ENCODE measurements around the gene FARP1. TPM values are rescaled to one million over a fixed set of nuclear protein-coding genes. Genes with fewer than 3 reads are reported as not detected.
A peak's percentile ranks its signal among the peaks of the same experiment; 100 is the strongest.

The FARP1 gene
- total RNA-seq, 1 donor from 2014 or later: 17.7 TPM

DNA sequence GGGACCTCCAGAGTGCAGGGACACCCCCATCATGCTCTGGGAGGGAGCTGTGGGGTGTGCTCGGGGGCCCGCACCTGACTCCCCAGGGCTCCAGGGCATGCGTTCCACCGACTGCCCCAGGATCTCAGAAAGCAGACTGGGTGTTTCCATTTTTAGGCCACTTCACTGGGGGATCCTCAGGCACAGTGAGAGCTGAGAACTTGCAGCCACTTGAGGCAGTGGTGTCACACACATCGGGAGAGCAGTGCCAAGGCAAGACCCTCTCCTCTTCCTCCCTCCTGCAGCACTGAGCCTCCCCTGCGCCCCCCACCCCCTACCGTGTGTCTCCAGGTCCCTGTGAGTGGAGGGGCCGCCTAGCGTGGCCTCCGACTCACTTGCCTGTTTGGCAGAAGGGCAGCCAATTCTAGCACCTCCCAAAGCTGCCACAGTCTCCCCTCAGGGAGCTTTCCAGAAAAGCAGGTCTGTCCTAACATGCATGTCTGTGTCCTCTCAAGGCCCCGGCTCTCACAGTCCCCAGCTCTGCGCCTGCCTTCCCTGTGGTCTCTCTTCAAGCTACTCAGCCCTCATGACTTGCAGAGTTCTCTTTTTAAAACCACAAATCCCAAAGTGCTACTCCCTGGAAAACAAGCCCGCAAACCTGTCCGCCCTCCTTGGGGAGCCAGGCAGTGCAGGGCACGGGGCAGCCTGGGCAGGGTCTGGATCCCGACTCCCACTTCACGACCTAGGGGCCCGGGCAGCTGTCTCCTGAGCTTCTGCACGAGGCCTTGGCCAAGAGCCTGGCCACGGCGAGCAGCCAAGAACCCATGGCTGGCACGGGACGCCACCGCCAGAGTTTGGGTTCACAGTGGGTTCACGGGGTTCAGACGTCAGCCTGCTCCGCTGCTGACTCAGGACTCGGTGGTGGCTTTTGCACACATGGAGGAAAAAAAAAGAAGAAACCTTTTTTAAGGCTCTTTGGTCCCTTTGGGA lies 339.9 kb downstream of the FARP1 start:
- intact Hi-C loops (cut with DNase I): loop anchor here (10.0 kb wide), 1 partner anchor 92 kb away; the partner anchor contains the start of gene STK24
- Histone ChIP-seq H3K9me3 (no peaks in the 10 kb centered on the region), H3K4me3 (peak overlapping the region; percentile 9 to 21), H3K36me3 (no peaks in the 10 kb centered on the region), H3K4me1 (peaks cover 99% of the 10 kb centered on the region), H3K27ac (peak overlapping the region; percentile 91), H3K27me3 (no peaks in the 10 kb centered on the region)
- DNase-seq (ENCODE audit: extremely low spot score in 2 of 2): no peak
- TF ChIP-seq, protein P1, sequence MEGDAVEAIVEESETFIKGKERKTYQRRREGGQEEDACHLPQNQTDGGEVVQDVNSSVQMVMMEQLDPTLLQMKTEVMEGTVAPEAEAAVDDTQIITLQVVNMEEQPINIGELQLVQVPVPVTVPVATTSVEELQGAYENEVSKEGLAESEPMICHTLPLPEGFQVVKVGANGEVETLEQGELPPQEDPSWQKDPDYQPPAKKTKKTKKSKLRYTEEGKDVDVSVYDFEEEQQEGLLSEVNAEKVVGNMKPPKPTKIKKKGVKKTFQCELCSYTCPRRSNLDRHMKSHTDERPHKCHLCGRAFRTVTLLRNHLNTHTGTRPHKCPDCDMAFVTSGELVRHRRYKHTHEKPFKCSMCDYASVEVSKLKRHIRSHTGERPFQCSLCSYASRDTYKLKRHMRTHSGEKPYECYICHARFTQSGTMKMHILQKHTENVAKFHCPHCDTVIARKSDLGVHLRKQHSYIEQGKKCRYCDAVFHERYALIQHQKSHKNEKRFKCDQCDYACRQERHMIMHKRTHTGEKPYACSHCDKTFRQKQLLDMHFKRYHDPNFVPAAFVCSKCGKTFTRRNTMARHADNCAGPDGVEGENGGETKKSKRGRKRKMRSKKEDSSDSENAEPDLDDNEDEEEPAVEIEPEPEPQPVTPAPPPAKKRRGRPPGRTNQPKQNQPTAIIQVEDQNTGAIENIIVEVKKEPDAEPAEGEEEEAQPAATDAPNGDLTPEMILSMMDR (IDR thresholded peaks at IDR 0.05): no peak
- peak in 1 of 2 donors; percentile 82 for TF ChIP-seq POLR2AphosphoS5 (IDR thresholded peaks at IDR 0.05; ENCODE audit: insufficient read depth in 1 of 2, low read depth in 1 of 2)

DNA sequence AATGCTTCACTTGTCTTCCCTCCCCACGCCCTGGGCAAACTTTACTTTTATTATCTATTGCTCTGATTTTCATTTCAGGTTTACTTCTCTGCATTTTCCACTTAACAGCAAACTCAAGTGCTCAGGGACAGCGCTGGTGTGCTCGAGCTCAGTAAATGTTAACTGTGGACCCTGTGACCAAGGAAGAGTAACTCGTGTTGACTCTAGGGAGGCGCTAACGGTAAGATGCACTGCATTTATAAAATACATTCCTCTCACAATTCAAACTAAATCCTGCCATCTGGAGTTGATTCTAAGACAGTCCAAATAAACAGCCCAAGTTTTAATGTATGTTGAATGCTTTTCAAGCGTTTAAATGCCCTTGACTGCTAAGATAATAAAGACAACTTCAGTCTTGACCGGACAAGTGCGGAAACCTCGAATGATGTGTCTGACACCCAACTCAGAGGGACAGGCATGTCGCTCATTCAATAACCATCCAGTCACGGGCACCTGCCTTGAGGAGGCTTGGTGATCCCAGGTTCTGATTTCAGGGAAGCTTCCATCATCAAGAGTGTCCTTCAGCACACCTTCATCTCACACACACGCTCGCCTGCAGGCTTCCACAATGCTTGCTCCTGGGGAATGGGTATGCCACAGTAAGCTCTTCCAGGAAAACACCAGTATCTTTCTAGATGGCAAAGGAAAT lies 340.9 kb downstream of the FARP1 start:
- TF ChIP-seq POLR2A (IDR thresholded peaks at IDR 0.05): no peak
- no peak for TF ChIP-seq POLR2AphosphoS5 (IDR thresholded peaks at IDR 0.05; ENCODE audit: insufficient read depth in 1 of 2, low read depth in 1 of 2)
- TF ChIP-seq, protein P1 (IDR thresholded peaks at IDR 0.05): no peak
- Histone ChIP-seq H3K9me3 (no peaks in the 10 kb centered on the region), H3K4me1 (peaks cover 99% of the 10 kb centered on the region), H3K4me3 (peak overlapping the region; percentile 9 to 21), H3K27ac (peak overlapping the region; percentile 91), H3K36me3 (no peaks in the 10 kb centered on the region), H3K27me3 (no peaks in the 10 kb centered on the region)
- DNase-seq (ENCODE audit: extremely low spot score in 2 of 2): no peak
- intact Hi-C loops (cut with DNase I): loop anchor here (10.0 kb wide), 1 partner anchor 91 kb away; the partner anchor contains the start of gene STK24

DNA sequence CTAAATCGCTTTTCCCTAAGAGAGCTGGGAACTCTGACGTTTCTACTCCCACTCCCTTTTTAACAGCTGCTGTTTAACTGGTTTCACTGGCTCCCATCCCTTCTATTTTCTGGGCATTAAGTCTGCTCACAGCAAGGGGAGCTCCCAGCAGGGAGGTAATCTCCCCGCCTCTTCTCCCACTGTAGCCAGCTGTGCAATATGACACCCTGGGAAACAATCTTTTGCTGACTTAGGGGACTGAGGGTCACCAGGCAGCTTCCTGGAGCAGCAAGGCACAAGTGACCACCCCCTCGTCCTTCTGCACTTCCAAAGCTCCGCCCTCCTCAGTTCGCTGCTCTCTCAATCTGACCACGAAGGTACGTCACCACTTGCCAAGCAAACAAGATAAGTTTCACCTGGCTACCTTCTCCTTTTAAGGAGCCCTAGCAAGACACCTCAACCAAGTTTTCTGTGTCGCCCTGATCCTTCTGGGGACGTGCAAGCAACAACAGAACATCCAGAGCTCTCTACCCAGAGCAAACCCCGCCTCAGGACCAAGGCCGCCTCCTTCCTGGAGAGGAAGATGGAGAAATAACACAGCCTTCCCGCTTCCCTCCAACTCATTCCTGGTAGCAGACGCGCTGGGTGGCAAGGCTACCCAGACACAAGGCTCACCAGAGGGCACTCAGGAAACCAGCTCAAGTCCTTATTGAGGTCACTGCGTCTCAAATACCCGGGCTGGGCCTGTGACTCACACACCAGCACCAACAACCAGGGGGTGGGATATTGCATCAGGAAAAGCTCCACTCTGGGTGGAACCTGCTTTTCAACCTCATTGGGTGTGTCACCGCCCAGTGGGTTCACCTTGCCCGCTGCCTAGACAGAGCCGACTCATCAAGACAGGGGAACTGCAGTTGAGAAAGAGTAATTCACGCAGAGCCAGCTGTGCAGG lies 341.7 kb downstream of the FARP1 start:
- peak; percentile 62 to 82 for TF ChIP-seq POLR2AphosphoS5 (IDR thresholded peaks at IDR 0.05; ENCODE audit: insufficient read depth in 1 of 2, low read depth in 1 of 2)
- TF ChIP-seq POLR2A (IDR thresholded peaks at IDR 0.05): no peak
- TF ChIP-seq, protein P1 (IDR thresholded peaks at IDR 0.05): no peak
- intact Hi-C loops (cut with DNase I): loop anchor here (10.0 kb wide), 1 partner anchor 90 kb away; the partner anchor contains the start of gene STK24
- H3K4me1 ChIP-seq: peaks cover 99% of the 10 kb centered on the region
- no peaks in the 10 kb centered on the region for H3K27me3 ChIP-seq
- peak in 1 of 2 donors; percentile 96 for DNase-seq (ENCODE audit: extremely low spot score in 2 of 2)
- H3K4me3 ChIP-seq: peak overlapping the region; percentile 10 to 16
- H3K36me3 ChIP-seq: no peaks in the 10 kb centered on the region
- no peaks in the 10 kb centered on the region for H3K9me3 ChIP-seq
- H3K27ac ChIP-seq: peak overlapping the region; percentile 91

DNA sequence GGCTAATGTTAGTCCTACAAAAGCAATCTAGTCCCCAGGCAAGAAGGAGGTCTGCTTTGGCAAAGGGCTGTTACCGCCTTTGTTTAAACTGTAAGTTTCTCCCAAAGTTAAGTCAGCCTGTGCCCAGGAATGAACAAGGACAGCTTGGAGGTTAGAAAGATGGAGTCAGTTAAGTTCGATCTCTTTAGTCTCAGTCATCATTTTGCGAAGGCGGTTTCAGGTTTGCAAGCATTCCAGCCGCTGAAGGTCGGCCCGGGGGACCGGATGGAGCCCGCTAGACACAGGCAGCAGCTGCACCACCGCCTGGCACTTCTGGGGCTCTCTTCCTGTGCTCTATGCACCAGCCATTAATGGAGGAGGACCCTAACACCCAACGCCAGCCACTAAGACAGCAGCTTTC lies 342.7 kb downstream of the FARP1 start:
- intact Hi-C loops (cut with DNase I): loop anchor here (10.0 kb wide), 1 partner anchor 89 kb away; the partner anchor contains the start of gene STK24
- Histone ChIP-seq H3K4me3 (no peak overlapping the region), H3K9me3 (no peaks in the 10 kb centered on the region), H3K4me1 (peaks cover 100% of the 10 kb centered on the region), H3K36me3 (no peaks in the 10 kb centered on the region), H3K27ac (peak overlapping the region; percentile 91), H3K27me3 (no peaks in the 10 kb centered on the region)
- DNase-seq (ENCODE audit: extremely low spot score in 2 of 2): no peak
- TF ChIP-seq POLR2AphosphoS5 (IDR thresholded peaks at IDR 0.05; ENCODE audit: insufficient read depth in 1 of 2, low read depth in 1 of 2): no peak
- no peak for TF ChIP-seq POLR2A (IDR thresholded peaks at IDR 0.05)
- TF ChIP-seq, protein P1 (IDR thresholded peaks at IDR 0.05): no peak
